Measurements from ENCODE around the gene TNIP2.
"Not testable (repeated sequence)": the region's sequence is repeated elsewhere in the genome, so short reads cannot be mapped to it uniquely, and the experiment has no call there.

The TNIP2 gene

DNA sequence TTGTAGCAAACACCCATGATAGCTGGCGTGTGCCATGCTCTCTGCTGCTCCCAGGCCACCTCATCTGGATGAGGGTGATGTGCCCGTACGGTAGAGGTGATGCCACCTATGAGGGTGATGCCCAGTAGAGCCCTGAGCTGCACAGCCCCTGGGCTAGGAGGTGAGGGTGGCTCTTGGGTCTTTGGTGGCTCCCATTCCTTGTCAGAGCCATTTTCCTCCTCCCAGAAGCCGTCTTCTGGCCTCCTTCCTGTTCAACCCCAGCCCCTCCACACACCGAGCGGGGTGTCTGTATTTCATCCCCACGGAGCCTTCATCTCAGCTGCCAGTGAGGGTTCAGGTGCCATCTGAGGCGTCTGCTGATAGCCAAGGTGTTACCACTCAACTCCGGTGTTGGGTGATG, 12.0 kb upstream of the TNIP2 start:
- DNase-seq: no peak

DNA sequence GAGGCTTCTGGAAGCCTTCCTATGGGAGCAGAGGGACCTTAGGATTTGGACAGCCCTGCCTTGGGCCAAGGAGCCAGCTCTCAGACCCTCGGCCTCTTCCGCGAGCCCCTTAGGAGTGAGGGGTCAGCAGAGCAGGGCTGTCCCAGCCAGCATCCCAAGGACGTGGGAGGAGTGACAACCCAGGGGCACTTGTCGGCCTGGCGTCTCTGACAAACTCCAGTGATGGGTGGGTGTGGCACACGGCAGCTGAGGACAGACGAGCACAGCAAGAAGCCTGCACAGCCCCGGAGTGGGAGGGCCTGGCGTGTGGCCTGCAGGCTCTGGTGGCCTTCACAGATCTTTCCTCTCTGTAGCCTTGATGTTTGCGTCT, 11.6 kb upstream of the TNIP2 start:
- DNase-seq: no peak

DNA sequence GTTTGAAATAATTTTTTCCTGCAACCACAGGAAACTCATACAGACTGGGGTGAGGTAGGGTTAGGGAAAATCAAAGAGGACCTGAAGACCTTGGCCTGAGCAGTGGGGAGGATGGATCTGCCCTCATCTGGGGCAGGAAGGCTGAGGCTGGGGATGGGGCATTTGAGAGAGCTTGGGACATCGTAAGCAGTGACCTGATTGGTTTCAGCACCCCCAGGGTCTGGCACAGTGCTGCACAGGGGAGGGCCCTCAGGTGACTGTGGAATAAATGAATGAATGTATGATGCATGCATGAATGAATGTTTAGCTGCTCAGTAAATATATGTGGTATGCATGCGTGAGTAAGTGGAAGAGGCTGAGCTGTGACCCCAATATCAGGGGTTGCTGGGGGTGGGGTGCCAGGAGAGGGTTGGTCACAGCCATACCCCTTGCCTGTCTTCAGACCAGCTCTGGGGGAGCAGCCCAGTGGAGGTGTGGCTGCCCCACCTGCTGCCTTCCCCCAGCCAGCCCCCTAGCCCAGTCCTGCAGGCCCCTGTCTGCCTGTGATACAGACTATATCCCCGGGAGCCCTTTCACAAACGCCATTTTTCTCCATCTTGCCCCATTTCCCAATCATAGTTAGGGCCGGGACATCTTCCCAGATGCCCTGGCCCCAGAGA, 11.0 kb upstream of the TNIP2 start:
- no peak for DNase-seq

DNA sequence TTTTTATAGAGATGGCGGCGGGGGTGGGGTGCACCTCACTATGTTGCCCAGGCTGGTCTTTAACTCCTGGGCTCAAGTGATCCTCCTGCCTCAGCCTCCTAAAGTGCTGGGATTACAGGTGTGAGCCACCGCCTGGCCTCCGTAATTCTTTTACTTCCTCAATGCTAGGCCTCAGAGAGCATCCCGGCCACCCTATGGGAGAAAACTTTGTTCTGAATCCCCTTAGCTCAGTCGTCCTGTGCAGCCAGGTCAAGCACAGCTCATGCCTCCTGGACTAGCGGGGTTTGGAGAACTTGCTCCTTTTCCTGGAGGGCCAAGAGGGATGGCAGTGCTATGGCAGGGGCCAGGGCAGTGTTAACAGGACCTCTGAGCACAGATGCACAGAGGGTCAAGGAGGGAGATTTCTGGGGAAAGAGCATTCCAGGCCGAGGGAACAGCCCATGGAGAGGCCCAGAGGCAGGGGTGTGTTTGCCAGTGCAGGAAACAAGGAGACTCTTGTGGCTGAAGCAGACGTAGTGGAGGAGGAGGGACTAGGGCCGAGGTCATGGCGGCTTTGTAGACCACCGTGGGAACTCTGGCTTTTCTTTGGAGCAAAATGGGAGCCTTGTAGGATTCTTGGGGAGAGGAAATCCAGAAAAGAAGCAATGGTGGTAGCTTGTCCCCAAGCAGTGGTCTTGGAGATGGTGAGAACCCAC, 9.8 kb upstream of the TNIP2 start:
- no peak for DNase-seq

DNA sequence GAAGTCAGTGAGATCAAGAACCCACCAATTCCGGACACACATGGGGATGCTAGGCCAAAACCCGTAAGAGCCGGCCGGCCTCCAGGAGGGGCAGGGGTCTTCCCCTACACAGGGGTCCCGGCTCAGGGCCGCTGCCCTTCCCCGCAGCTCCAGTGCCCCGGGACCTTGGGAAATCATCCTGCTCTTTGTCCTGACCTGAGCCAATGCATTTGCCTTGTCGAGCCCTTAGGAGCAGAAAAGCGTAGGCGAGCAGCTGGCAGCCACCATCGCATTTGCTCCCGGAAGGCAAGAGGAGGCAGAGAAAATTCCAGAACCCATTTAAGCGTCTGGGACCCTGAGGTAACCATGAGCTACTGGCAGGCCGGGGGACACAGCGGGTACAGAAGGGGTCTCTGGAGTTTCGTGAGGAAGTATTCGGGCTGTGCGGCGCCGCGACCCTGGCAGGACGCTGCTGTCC, 7.4 kb upstream of the TNIP2 start:
- DNase-seq: peak in 1 of 4 experiments; percentile 43

DNA sequence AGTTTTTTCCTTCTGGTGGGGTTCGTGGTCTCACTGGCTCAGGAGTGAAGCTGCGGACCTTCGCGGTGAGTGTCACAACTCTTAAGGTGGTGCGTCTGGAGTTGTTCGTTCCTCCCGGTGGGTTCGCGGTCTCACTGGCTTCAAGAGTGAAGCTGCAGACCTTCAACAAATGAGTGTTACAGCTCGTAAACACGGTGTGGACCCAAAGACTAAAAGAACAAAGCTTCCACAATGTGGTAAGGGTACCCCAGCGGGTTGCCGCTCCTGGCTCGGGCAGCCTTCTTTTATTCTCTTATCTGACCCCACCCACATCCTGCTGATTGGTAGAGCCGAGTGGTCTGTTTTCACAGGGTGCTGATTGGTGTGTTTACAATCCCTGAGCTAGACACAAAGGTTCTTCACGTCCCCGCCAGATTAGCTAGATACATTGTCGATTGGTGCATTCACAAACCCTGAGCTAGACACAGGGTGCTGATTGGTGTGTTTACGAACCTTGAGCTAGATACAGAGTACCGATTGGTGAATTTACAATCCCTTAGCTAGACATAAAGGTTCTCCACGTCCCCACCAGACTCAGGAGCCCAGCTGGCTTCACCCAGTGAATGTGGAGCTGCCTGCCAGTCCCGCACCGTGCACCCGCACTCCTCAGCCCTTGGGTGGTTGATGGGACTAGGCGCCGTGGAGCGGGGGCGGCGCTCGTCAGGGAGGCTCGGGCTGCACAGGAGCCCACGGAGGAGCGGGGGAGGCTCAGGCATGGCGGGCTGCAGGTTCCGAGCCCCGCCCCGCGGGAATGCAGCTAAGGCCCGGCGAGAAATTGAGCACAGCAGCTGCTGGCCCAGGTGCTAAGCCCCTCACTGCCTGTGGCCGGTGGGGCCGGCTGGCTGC, 6.6 kb upstream of the TNIP2 start:
- not testable (repeated sequence) for DNase-seq

DNA sequence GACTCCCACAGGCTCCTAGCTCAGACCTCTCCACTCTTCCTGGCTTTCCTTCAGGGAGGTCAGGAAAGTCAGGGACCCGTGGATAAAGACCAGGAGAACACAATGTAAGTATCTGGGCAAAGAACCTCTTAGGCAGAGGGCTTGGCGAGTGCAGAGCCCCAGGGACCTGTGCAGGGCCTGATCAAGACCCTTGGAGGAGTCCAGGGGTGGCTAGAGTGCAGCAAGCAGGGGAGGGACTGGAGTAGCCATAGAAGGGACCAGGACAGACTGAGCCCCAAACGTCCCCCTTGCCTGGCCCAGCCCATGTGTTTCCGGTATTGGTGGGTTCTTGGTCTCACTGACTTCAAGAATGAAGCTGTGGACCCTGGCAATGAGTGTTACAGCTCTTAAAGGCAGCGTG, 5.9 kb upstream of the TNIP2 start:
- DNase-seq: no peak

DNA sequence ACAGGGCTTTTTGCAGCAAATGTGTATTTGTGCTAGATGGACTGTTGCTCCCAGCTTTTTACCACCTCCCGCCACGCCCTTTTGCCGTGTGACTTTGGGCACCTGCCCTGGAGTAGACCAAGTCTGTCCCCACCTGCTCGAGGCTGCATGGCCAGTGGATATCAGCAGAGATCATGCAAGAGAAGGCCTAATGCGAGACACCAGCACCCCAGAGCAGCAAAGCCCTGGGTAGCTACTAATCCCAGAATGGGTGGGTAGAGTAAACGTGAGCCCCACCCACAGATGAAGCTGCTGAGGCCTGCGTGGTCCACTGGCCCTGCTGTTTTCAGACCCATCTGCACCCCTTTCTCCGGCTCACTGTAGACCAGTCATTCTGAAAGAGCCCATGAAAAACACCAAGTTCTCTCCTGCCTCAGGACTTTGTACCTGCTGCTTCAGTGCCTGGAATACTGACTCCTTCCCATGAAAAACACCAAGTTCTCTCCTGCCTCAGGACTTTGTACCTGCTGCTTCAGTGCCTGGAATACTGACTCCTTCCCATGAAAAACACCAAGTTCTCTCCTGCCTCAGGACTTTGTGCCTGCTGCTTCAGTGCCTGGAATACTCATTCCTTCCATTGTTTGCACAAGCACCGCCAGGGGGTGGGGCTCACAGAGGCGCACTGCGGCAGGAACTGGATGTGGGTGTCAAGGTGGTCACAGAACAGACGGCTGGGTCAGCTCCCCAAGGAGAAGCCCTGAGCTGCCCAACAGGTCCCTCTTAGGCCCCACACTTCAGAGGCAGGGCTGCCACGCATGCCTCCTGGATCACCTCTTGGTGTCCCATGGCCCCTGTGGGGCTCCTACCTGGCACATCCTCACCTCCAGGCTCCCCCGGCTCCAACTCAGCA, 5.1 kb upstream of the TNIP2 start:
- peak; percentile 20 to 58 (median 39) for DNase-seq

DNA sequence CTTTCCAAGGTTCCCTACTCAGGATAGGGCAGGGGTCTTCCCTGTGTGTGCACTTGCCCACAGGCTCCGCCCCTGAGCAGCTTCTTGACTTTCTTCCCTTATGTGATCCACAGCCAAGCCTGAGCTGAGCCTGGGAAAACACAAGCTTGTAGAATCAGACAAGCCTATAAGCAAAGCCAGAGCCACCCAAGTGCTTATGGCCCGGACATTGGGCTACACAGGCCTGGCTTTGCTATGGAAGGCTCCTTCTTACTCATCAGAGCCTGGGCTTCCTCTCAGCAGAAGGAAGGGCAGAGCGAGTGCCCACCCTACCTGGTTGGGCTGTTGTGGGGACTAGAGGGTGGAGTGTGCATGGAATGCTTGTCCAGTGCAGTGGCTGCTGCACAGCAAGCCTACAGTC, 1.3 kb upstream of the TNIP2 start:
- DNase-seq: no peak

DNA sequence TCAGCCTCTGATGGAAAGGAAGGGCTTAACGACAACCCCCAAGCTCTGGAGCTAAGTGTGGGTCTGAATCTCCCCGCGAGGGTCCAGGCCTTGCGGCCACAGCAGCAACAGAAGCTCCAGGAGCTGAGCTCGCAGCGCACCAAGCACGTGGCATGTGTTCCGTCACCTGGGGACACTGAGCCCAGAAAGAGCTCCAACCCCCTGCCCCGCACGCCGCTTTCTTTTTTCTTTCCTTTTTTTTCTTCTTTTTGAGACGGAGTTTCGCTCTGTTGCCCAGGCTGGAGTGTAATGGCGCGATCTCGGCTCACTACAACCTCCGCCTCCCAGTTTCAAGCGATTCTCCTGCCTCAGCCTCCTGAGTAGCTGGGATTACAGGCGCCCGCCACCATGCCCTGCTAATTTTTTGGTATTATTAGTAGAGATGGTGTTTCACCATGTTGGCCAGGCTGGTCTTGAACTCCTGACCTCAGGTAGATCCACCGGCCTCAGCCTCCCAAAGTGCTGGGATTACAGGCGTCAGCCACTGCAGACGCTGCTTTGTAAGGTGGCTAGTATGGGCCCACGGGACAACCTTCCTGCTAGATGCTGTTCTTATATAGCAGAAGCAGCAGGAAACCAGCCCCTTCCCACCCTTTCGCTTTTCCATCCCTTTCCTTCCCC, 685 bp upstream of the TNIP2 start:
- no peak for DNase-seq

DNA sequence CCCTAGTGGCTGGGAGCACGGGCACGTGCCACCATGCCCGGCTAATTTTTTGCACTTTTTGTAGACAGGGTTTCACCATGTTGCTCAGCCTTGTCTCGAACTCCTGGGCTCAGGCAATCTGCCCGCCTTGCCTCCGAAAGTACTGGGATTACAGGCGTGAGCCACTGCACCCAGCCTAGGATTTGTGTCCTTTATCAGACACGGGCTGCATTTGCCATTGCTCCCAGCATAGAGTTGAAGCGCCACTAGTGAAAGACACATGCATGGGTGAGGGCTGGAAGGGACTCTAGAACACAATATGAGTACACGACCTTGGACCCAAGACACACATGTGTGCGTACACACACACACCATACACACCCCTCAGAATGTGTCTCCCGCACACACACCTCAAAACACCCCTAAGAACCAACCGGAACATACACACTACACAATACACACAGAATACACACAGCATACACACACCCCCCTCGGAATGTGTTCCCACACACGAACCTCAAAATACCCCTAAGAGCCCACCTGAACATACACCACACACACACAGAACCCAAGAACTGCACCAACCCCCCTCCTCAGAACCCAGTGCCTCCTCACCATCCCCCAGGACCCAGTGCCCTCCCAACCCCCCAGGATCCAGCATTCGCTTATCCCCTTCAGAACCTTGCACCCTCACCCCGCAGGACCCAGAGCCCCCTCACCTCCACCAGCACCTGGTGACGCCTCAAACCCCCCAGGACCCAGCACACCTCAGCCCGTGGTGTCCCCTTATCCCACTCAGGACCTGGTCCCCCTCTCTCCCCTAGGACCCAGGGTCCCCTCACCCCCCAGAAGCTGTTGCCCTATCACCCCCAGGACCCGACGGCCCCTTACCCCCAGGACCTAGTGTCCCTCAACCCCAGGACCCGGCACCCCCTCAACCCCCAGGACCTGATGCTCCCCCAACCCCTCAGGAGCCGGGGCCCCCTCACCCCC, 1.0 kb downstream of the TNIP2 start:
- DNase-seq: no peak

DNA sequence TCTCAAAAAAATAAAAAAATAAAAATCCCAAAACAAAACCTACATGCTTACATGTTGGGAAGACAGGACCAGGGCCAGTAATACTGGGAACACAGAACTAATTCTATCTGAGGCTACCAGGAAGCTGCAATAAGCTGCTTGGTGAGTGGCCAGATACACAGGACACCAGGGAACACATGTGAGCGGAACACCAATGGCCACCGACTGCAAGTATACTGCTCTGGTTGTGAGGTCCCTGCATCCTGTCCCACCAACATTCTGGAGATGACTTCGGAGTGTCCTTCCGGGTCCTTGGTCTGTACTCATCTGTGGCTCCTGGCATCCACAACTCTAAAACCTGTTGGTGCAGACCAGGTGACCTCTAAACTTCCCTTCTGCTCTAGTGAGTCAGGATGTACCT, 2.7 kb downstream of the TNIP2 start:
- no peak for DNase-seq

DNA sequence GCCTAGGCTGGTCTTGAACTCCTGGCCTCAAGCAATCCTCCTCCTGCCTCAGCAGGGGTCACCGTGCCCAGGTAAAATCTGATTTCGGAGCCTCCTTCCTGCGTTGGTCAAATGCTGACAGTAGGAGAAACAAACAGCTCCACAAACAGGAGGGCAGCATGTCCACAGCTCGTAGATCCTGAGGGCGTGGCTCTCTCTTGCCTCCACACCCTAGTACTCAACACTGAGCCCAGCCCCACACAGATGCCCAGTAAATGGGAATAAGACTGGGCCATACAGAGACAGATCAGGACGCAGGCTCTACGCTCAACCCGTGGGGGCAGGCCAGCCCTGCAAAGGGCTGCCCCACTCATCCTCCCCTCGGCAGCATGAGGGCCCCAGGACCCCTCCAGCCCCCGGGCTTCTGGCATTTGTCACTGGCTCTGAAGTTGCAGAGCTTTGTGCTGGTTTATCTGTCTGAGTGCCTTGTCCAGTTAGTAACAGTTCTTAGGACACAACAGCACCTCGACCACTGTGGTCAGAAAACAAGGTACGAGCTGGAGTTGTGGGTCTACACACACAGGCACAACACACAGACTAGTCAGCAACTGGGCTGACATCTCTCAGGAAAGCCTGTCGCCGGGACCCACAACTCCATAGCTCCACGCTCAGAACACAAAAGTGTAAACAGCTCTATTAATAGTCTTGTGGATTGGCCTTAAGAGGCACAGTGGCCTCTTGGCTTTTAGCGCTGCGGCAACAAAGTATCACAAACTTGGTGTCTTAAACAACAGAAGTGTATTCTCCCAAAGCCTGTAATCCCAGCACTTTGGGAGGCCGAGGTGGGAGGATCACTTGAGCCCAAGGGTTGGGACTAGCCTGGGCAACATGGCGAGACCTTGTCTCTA, 5.2 kb downstream of the TNIP2 start:
- DNase-seq: no peak

DNA sequence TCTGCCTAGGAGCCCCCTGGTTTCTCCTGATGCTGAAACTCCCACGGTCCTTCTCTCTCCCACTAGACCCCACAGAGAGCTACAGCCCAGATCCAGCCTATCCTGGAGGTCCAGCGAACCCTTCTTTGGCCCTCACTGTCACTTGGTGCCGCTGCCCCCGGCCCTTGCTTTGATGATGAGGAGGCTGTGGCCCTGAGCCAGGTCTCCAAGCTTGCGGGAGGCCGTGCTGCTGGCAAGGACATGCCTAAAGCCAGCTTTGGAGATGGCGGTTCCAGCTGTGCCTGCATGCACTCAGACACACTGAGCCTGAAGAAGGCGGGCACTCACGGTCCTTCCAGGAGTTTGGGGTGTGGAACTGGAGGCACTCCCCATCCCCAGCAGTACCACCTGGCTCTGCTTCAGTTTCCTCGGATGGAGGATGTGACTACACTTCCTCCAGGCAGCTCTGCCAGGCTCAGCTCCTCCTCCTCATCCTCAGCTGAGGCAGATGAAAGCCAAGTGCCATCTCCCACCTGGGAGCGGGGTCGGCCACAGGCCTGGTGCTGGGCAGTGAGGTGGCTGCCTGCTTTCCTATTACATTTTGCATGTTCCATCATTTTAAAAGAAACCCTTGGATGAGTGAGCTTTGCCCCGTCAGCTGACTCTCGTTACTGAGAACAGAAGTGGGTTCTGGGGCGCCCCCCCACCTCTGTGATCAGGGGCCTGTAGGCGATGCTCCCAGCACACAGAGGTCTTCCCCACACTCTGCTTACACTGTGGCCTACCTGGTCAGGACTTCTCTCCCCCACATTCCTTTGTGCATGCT, 9.0 kb downstream of the TNIP2 start:
- DNase-seq: no peak

DNA sequence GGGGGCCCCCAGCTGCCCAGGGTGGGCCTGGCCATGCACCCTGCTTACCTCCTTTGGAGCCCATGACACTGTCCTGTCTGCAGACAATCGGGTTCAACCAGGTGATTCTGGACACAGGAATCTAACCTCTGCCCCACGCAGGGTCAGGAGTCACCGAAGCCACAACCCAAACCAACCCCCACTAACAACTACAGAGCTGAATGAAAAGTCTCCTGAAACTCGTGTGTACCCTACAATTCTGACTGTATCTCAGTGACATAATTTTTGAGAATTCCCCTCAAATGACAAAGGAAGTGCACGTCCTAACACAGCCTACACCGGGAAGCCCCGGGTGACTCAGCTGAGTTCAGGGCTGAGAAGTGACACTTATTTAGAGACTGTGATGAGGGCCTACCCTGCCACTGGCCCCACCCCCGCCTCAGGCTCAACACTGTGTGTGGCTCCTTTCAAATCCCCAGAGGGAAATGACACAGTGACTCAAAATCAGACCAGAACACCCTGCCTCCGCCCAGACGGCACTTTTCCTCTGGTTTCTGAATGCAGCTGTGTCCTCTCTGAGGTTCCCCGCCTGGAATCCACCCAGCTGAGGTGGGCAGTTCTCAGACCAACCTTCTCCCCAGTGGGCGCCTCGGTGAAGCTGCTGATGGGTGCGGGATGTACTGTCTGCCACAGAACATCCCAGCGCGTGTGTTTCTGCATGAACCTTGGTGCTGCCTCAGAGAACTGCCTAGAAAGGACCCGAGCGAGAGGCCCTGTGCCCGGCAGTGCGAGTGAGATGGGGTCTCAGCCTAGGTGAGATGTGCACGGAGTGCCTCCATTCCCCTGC, 9.9 kb downstream of the TNIP2 start:
- peak; percentile 92 to 97 (median 96) for DNase-seq

DNA sequence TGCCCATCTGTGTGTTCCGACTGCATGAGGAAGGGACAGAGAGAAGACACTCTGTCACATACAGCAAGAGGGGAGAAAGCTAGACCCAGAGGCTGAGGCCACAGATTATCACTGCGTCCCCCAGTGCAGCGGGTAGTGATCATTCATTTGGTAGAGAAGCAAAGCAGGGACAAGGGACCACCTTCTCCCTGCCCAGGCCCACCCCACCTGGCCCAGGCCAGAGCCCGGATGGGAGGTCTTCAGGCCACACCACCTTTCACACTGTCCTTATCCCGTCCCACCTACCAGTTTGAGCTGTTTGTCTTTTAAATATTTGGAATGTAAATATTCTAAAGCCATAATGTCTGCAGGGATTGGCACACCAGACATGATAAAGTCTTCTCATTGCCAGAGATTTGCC, 10.6 kb downstream of the TNIP2 start:
- no peak for DNase-seq

DNA sequence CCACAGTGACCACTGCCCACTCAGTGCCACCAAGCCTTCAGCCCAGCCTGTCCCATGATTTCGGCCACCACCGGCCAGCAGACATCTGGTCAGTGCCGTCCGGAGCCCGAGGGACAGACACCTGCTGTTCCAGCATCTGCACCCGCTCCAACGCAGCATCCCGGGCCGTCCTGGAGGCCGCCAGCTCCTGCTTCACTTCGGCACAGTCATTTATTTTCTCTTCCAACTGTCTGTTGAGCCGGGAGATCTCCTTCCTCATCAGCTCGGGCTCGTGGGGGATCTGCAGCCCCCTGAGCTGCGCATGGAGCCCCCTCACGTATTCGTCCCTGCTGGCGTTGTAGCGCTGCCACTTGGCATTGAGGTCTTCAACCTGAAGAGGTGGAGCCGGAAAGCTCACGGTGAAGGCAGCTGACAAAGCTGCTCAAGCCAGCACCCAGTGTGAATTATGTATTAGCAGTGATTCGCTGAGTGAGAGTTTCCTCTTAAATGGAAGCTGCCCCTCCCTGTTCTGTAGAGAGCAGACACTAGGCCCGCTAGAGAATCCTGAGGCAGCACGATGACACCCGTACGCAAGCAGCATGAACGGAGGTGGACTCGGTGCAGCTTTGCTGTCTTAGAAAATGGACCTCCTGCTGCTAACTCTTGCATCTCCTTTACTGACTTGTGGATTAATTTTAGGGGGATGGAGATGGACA, 11.4 kb downstream of the TNIP2 start:
- DNase-seq: no peak
